Fibroblast of lung (primary cell): Measurements from ENCODE around the gene OR2V1. TPM values are rescaled to one million over a fixed set of nuclear protein-coding genes. Genes with fewer than 3 reads are reported as not detected.

ENCODE experiments used
- DNase-seq, 2 donors: peaks; one replicate each; pipeline versions ENCODE4 v3.0.0 to v3.0.0-alpha.2; 2010; ENCODE audit warnings: low read depth in 2 of 2
- H2AFZ ChIP-seq: 2 replicates; pipeline ENCODE4 v1.5.1; 2012; ENCODE audit warnings: low read length, control low read depth, inconsistent platforms
- H3K27ac ChIP-seq: 2 replicates; pipeline ENCODE4 v1.5.1; 2011; ENCODE audit warnings: low read length, control low read depth; ENCODE audit not compliant: insufficient read depth
- H3K27me3 ChIP-seq: 2 replicates; pipeline ENCODE4 v1.5.1; 2011; ENCODE audit warnings: mild to moderate bottlenecking, low read length; ENCODE audit not compliant: control insufficient read depth, insufficient read depth
- H3K36me3 ChIP-seq: 2 replicates; pipeline ENCODE4 v1.5.1; 2011; ENCODE audit warnings: low read length; ENCODE audit not compliant: control insufficient read depth, insufficient read depth
- H3K4me1 ChIP-seq: 2 replicates; pipeline ENCODE4 v1.5.1; 2011; ENCODE audit warnings: low read length; ENCODE audit not compliant: control insufficient read depth, insufficient read depth; ENCODE audit errors: extremely low read depth
- H3K4me2 ChIP-seq: 2 replicates; pipeline ENCODE4 v1.5.1; 2011; ENCODE audit warnings: low read length, control low read depth; ENCODE audit not compliant: insufficient read depth; ENCODE audit errors: extremely low read depth
- H3K4me3 ChIP-seq, 4 experiments: fragments of 200-600 bp in 1 of 4; sonication (generic) in 1 of 4; replicated peaks in 1 of 4; 2 replicates each; pipeline ENCODE4 v1.5.1; 2011 to 2016; ENCODE audit warnings: low read length in 4 of 4, low read depth in 3 of 4, mild to moderate bottlenecking in 3 of 4, control low read depth in 2 of 4, inconsistent platforms in 1 of 4, mixed read lengths in 1 of 4; ENCODE audit not compliant: insufficient read depth in 1 of 4; ENCODE audit errors: control extremely low read depth in 1 of 4
- H3K79me2 ChIP-seq: 2 replicates; pipeline ENCODE4 v1.5.1; 2012; ENCODE audit warnings: mild to moderate bottlenecking, low read length, inconsistent platforms; ENCODE audit not compliant: control insufficient read depth, insufficient read depth
- H3K9ac ChIP-seq: 2 replicates; pipeline ENCODE4 v1.5.1; 2011; ENCODE audit warnings: mild to moderate bottlenecking, low read length, control low read depth; ENCODE audit not compliant: insufficient read depth
- H3K9me3 ChIP-seq: 2 replicates; pipeline ENCODE4 v1.5.1; 2012; ENCODE audit warnings: low read depth, low read length; ENCODE audit not compliant: control insufficient read depth, insufficient read depth
- H4K20me1 ChIP-seq: 2 replicates; pipeline ENCODE4 v1.5.1; 2011; ENCODE audit warnings: low read length; ENCODE audit not compliant: control insufficient read depth, insufficient read depth; ENCODE audit errors: extremely low read depth
- EZH2 ChIP-seq: IDR thresholded peaks from 2 replicates; pipeline ENCODE4 v1.5.1; 2012; ENCODE audit warnings: low read length, control low read depth, mild to moderate bottlenecking; ENCODE audit errors: missing control alignments
- polyA plus RNA-seq, 2 donors: library from polyadenylated mRNA; depleted of rRNA in 1 of 2; stranded (reverse) in 1 of 2; unstranded in 1 of 2; fragments of >200 nt; gene quantifications; 2 replicates each; pipeline ENCODE4 v1.2.1, GENCODE V29; 2011 to 2012; ENCODE audit warnings: missing spikeins in 1 of 2
- total RNA-seq: library from RNA; depleted of rRNA; stranded (reverse); fragments of >200 nt; gene quantifications from 2 replicates; pipeline ENCODE4 v1.2.1, GENCODE V29; 2014
- TF ChIP-seq, protein P1 (sequence below), 2 donors: IDR thresholded peaks in 1 of 2; conservative IDR thresholded peaks in 1 of 2; 1 replicate in 1 of 2; 2 replicates in 1 of 2; pipeline ENCODE4 v1.5.1; 2011 to 2012; ENCODE audit warnings: low read length in 2 of 2, control low read depth in 1 of 2, inconsistent platforms in 1 of 2, low read depth in 1 of 2, mild to moderate bottlenecking in 1 of 2

OR2V1 gene
- total and polyA plus RNA-seq, 2 donors (not counting 1 experiment from before 2014, with no cell fraction given), result not detected

DNA sequence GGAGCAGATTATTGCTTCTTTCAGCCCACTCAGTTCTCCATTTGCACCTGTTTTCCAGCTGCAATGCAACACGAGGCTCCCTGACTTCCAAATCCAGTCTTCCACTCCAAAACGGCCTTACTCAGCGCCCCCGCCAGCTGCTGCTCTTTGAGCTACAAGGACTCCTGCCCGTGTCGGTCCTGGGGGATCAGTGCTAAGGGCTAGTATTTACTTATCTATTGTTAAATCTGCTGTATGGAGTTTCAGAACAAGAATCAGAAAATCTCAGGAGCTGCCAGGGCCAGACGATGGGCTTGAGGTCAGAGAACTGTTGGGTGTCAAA, 44.1 kb downstream of the OR2V1 start:
- H3K36me3 ChIP-seq, result no peaks in the 10 kb centered on the region
- no peaks in the 10 kb centered on the region for H3K9me3 ChIP-seq
- no peak overlapping the region for H3K4me2 ChIP-seq
- TF ChIP-seq, protein P1, sequence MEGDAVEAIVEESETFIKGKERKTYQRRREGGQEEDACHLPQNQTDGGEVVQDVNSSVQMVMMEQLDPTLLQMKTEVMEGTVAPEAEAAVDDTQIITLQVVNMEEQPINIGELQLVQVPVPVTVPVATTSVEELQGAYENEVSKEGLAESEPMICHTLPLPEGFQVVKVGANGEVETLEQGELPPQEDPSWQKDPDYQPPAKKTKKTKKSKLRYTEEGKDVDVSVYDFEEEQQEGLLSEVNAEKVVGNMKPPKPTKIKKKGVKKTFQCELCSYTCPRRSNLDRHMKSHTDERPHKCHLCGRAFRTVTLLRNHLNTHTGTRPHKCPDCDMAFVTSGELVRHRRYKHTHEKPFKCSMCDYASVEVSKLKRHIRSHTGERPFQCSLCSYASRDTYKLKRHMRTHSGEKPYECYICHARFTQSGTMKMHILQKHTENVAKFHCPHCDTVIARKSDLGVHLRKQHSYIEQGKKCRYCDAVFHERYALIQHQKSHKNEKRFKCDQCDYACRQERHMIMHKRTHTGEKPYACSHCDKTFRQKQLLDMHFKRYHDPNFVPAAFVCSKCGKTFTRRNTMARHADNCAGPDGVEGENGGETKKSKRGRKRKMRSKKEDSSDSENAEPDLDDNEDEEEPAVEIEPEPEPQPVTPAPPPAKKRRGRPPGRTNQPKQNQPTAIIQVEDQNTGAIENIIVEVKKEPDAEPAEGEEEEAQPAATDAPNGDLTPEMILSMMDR (conservative IDR thresholded peaks at IDR 0.05 in 1 of 2, IDR thresholded peaks at IDR 0.05 in 1 of 2; ENCODE audit: low read depth in 1 of 2, low read length in 2 of 2), result no peak
- TF ChIP-seq EZH2, result no peak
- no peak overlapping the region for H3K9ac ChIP-seq
- H3K4me1 ChIP-seq, result no peaks in the 10 kb centered on the region
- H2AFZ ChIP-seq, result no peak overlapping the region
- H3K79me2 ChIP-seq, result no peaks in the 10 kb centered on the region
- no peak for DNase-seq
- H3K27ac ChIP-seq, result no peak overlapping the region
- H4K20me1 ChIP-seq, result no peaks in the 10 kb centered on the region
- H3K4me3 ChIP-seq, result no peak overlapping the region
- H3K27me3 ChIP-seq, result no peaks in the 10 kb centered on the region

DNA sequence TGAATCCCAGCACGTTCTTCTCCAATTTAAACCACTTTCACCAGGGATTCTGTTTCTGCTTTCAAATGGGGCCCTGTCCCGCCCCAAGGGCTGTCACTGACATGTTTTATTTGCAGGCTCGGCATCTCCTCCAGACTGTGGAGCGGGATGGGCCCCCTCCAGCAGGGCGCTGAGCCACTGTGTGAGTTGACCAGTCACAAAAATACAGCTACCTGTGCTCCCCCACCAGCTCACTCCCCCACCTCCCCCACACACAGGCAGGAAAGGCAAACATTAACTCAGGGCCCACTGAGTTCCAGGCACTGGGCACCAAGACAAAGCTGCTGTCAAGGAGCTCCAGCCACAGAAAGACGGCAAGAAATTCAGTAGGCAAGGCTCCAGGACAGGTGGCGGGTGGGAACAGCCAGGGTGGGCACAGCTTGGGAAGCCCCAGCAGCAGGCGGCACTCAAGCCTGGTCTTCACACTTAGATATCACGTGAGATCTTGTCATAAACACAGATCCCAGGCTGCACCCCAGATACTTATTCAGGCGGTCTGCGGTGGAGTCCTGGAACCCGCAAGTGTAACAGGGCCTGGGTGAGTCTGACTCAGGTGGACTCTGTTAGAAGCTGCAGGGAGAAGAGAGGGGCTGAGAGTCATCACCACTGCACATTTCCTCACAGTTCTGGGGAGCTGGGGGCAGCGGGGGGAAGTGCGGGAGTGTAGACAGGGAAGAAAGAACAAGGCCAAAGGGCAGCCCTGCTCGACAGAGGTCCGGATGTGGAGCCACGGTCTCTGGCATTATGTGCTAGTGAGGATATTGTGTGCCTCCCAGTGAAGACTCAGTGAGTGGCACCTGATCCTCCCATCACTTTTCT, 44.7 kb downstream of the OR2V1 start:
- Histone ChIP-seq H3K9ac (no peak overlapping the region), H3K27ac (no peak overlapping the region), H3K36me3 (no peaks in the 10 kb centered on the region), H3K4me3 (no peak overlapping the region), H2AFZ (no peak overlapping the region), H3K27me3 (no peaks in the 10 kb centered on the region), H3K4me2 (no peak overlapping the region), H3K4me1 (no peaks in the 10 kb centered on the region), H3K79me2 (no peaks in the 10 kb centered on the region), H4K20me1 (no peaks in the 10 kb centered on the region), H3K9me3 (no peaks in the 10 kb centered on the region)
- DNase-seq, result no peak
- TF ChIP-seq, protein P1 (conservative IDR thresholded peaks at IDR 0.05 in 1 of 2, IDR thresholded peaks at IDR 0.05 in 1 of 2; ENCODE audit: low read depth in 1 of 2, low read length in 2 of 2), result no peak
- TF ChIP-seq EZH2, result no peak

DNA sequence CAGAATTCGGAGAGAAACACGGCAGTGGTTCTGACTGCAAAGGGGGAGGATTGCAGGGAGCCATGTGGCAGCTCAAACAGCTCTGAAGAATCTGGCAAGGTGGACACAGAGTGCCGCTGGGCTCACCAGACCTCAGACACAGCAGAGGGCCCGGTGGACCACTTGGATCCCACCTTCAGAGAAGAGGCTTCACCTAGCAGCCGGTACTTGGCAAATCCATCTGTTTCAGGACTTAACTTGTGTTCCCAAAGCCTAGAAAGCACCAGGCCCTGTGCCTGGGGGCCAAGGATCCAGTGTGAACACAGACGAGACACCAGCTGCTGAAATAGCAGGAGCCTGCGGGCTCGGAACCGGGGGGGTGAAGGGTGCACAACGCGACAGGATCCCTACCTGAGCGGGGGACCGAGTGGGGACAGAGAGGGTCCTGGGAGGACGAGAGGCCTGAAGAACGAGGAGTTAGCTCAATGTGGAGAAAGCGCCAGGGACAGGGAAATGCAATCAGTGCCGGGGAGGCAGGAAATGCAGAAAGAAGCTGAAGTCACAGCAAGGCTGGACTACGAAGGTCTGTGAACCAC, 46.3 kb downstream of the OR2V1 start:
- Histone ChIP-seq H2AFZ (no peak overlapping the region), H4K20me1 (no peaks in the 10 kb centered on the region), H3K4me1 (no peaks in the 10 kb centered on the region), H3K27me3 (no peaks in the 10 kb centered on the region), H3K9me3 (no peaks in the 10 kb centered on the region), H3K36me3 (no peaks in the 10 kb centered on the region), H3K4me3 (no peak overlapping the region), H3K9ac (no peak overlapping the region), H3K27ac (no peak overlapping the region), H3K4me2 (no peak overlapping the region), H3K79me2 (no peaks in the 10 kb centered on the region)
- DNase-seq, result no peak
- TF ChIP-seq EZH2, result no peak
- TF ChIP-seq, protein P1 (conservative IDR thresholded peaks at IDR 0.05 in 1 of 2, IDR thresholded peaks at IDR 0.05 in 1 of 2; ENCODE audit: low read depth in 1 of 2, low read length in 2 of 2), result no peak
